Activated T-helper 17 cell treated with anti-CD3 and anti-CD28 coated beads, Interleukin-2, amount 50 U/mL, for 72 hours (primary cell): ENCODE data around the gene PSKH1. TPM values are rescaled to one million over a fixed set of nuclear protein-coding genes. Genes with fewer than 3 reads are reported as not detected.

Source experiments
- ATAC-seq: fragments of 150-1000 bp; cut with Tn5 transposase; replicated peaks from 2 replicates; pipeline ENCODE4 v1.10.0; 2021; ENCODE audit warnings: mild to moderate bottlenecking, moderate library complexity
- H3K27ac Mint-ChIP-seq: one replicate; pipeline ENCODE4 v1.8.0; 2022; ENCODE audit warnings: mixed read lengths
- H3K27me3 Mint-ChIP-seq: one replicate; pipeline ENCODE4 v1.8.0; 2022; ENCODE audit warnings: mixed read lengths
- H3K36me3 Mint-ChIP-seq: one replicate; pipeline ENCODE4 v1.8.0; 2022; ENCODE audit warnings: low read depth, mild to moderate bottlenecking, mixed read lengths
- H3K4me1 Mint-ChIP-seq: one replicate; pipeline ENCODE4 v1.8.0; 2022; ENCODE audit warnings: mixed read lengths
- H3K4me3 Mint-ChIP-seq: one replicate; pipeline ENCODE4 v1.8.0; 2022; ENCODE audit warnings: mild to moderate bottlenecking, mixed read lengths
- H3K9me3 Mint-ChIP-seq: one replicate; pipeline ENCODE4 v1.8.0; 2022; ENCODE audit warnings: mixed read lengths
- total RNA-seq, 2 donors: library from RNA; stranded (reverse); gene quantifications; one replicate each; pipeline ENCODE4 v1.2.3, GENCODE V29; 2022

PSKH1 gene
- total RNA-seq, 2 donors from 2014 or later = 7.5 to 11.8 TPM

- Mint-ChIP-seq H3K27ac (no peak overlapping the region), H3K27me3 (no peaks in the 10 kb centered on the region), H3K4me3 (no peak overlapping the region)
Observed at GRCh38 chr16:67943256-67943618, 50.2 kb downstream of the PSKH1 start.

GRCh38 chr16:67943619-67944504 is 50.8 kb downstream of the PSKH1 start, which contains the start of gene LCAT:
TSS of gene LCAT (minus strand) at chr16:67944120. CDS start at chr16:67944101, 19 bp downstream.
- H3K27ac Mint-ChIP-seq = no peak within 1 kb of the TSS
- peaks cover 21% of the 10 kb centered on the region for H3K36me3 Mint-ChIP-seq
- no peak within 1 kb of the TSS for H3K4me3 Mint-ChIP-seq
- no peak for ATAC-seq
- peaks cover 12% of the 10 kb centered on the region for H3K4me1 Mint-ChIP-seq
- H3K9me3 Mint-ChIP-seq = no peaks in the 10 kb centered on the region
- no peaks in the 10 kb centered on the region for H3K27me3 Mint-ChIP-seq

More at GRCh38 chr16:67943256-67943618, 50.2 kb downstream of the PSKH1 start:
- ATAC-seq = no peak
- peaks cover 18% of the 10 kb centered on the region for H3K36me3 Mint-ChIP-seq
- peaks cover 10% of the 10 kb centered on the region for H3K4me1 Mint-ChIP-seq
- H3K9me3 Mint-ChIP-seq = no peaks in the 10 kb centered on the region

- H3K36me3 Mint-ChIP-seq = peaks cover 15% of the 10 kb centered on the region
- H3K27me3 Mint-ChIP-seq = no peaks in the 10 kb centered on the region
Observed at GRCh38 chr16:67944690-67945391, 51.8 kb downstream of the PSKH1 start.

GRCh38 chr16:67945392-67945933 is 52.4 kb downstream of the PSKH1 start:
- no peak overlapping the region for H3K4me3 Mint-ChIP-seq
- no peak overlapping the region for H3K27ac Mint-ChIP-seq
- no peaks in the 10 kb centered on the region for H3K9me3 Mint-ChIP-seq
- H3K4me1 Mint-ChIP-seq = peaks cover 5% of the 10 kb centered on the region
- peaks cover 15% of the 10 kb centered on the region for H3K36me3 Mint-ChIP-seq
- no peak for ATAC-seq
- H3K27me3 Mint-ChIP-seq = no peaks in the 10 kb centered on the region

More at GRCh38 chr16:67944690-67945391, 51.8 kb downstream of the PSKH1 start:
- Mint-ChIP-seq H3K4me1 (peaks cover 10% of the 10 kb centered on the region), H3K4me3 (no peak overlapping the region), H3K27ac (no peak overlapping the region), H3K9me3 (no peaks in the 10 kb centered on the region)
- no peak for ATAC-seq

GRCh38 chr16:67946128-67946569 is 53.1 kb downstream of the PSKH1 start:
- ATAC-seq = no peak
- H3K36me3 Mint-ChIP-seq = peaks cover 15% of the 10 kb centered on the region
- H3K4me3 Mint-ChIP-seq = no peak overlapping the region

GRCh38 chr16:67946966-67947558 is 54.0 kb downstream of the PSKH1 start:
- no peak overlapping the region for H3K4me3 Mint-ChIP-seq
- no peaks in the 10 kb centered on the region for H3K9me3 Mint-ChIP-seq
- H3K36me3 Mint-ChIP-seq = peaks cover 19% of the 10 kb centered on the region
- no peak overlapping the region for H3K27ac Mint-ChIP-seq
- ATAC-seq = no peak
- peaks cover 5% of the 10 kb centered on the region for H3K4me1 Mint-ChIP-seq
- H3K27me3 Mint-ChIP-seq = no peaks in the 10 kb centered on the region

More at GRCh38 chr16:67946128-67946569, 53.1 kb downstream of the PSKH1 start:
- H3K27me3 Mint-ChIP-seq = no peaks in the 10 kb centered on the region
- peaks cover 5% of the 10 kb centered on the region for H3K4me1 Mint-ChIP-seq
- no peaks in the 10 kb centered on the region for H3K9me3 Mint-ChIP-seq
- H3K27ac Mint-ChIP-seq = no peak overlapping the region

- H3K4me3 Mint-ChIP-seq = no peak overlapping the region
- peaks cover 22% of the 10 kb centered on the region for H3K36me3 Mint-ChIP-seq
- H3K27ac Mint-ChIP-seq = no peak overlapping the region
- no peaks in the 10 kb centered on the region for H3K27me3 Mint-ChIP-seq
- peaks cover 5% of the 10 kb centered on the region for H3K4me1 Mint-ChIP-seq
- no peak for ATAC-seq
- H3K9me3 Mint-ChIP-seq = no peaks in the 10 kb centered on the region
Observed at GRCh38 chr16:67948015-67948414, 55.0 kb downstream of the PSKH1 start.

- Mint-ChIP-seq H3K4me1 (peaks cover 5% of the 10 kb centered on the region), H3K9me3 (no peaks in the 10 kb centered on the region), H3K27me3 (no peaks in the 10 kb centered on the region), H3K27ac (no peak overlapping the region), H3K36me3 (peaks cover 32% of the 10 kb centered on the region), H3K4me3 (no peak overlapping the region)
- ATAC-seq = no peak
Observed at GRCh38 chr16:67949645-67950044, 56.6 kb downstream of the PSKH1 start.

- Mint-ChIP-seq H3K9me3 (no peaks in the 10 kb centered on the region), H3K36me3 (peaks cover 38% of the 10 kb centered on the region), H3K4me3 (no peak overlapping the region), H3K4me1 (peaks cover 5% of the 10 kb centered on the region), H3K27me3 (no peaks in the 10 kb centered on the region), H3K27ac (no peak overlapping the region)
- ATAC-seq = no peak
Observed at GRCh38 chr16:67950335-67950843, 57.3 kb downstream of the PSKH1 start.

GRCh38 chr16:67951485-67951884 is 58.4 kb downstream of the PSKH1 start:
- no peaks in the 10 kb centered on the region for H3K9me3 Mint-ChIP-seq
- H3K27ac Mint-ChIP-seq = no peak overlapping the region
- no peak for ATAC-seq
- H3K4me1 Mint-ChIP-seq = peaks cover 5% of the 10 kb centered on the region
- H3K36me3 Mint-ChIP-seq = peaks cover 30% of the 10 kb centered on the region
- H3K4me3 Mint-ChIP-seq = no peak overlapping the region
- no peaks in the 10 kb centered on the region for H3K27me3 Mint-ChIP-seq

- Mint-ChIP-seq H3K36me3 (peaks cover 36% of the 10 kb centered on the region), H3K4me1 (no peaks in the 10 kb centered on the region), H3K27ac (no peak overlapping the region), H3K9me3 (no peaks in the 10 kb centered on the region), H3K4me3 (no peak overlapping the region), H3K27me3 (no peaks in the 10 kb centered on the region)
- no peak for ATAC-seq
Observed at GRCh38 chr16:67953641-67954375, 60.8 kb downstream of the PSKH1 start.

- no peaks in the 10 kb centered on the region for H3K9me3 Mint-ChIP-seq
- ATAC-seq = no peak
- H3K36me3 Mint-ChIP-seq = peaks cover 37% of the 10 kb centered on the region
- H3K27ac Mint-ChIP-seq = no peak overlapping the region
- no peaks in the 10 kb centered on the region for H3K4me1 Mint-ChIP-seq
- no peak overlapping the region for H3K4me3 Mint-ChIP-seq
- no peaks in the 10 kb centered on the region for H3K27me3 Mint-ChIP-seq
Observed at GRCh38 chr16:67954421-67955196, 61.6 kb downstream of the PSKH1 start.

- Mint-ChIP-seq H3K4me3 (no peak overlapping the region), H3K36me3 (peaks cover 46% of the 10 kb centered on the region), H3K27ac (no peak overlapping the region), H3K9me3 (no peaks in the 10 kb centered on the region), H3K4me1 (peaks cover 4% of the 10 kb centered on the region), H3K27me3 (no peaks in the 10 kb centered on the region)
- ATAC-seq = no peak
Observed at GRCh38 chr16:67957622-67958021, 64.6 kb downstream of the PSKH1 start.
